AG20443 (cell line): Measurements from ENCODE around the gene VAPB.

Experiments used
- DNase-seq: peaks from one replicate; pipeline ENCODE4 v3.0.0; 2012; ENCODE audit warnings: low spot score, mixed read lengths

VAPB gene

GRCh38 chr20:58463256-58463655 is 74.2 kb downstream of the VAPB start:
- DNase-seq: no peak

GRCh38 chr20:58464838-58465237 is 75.8 kb downstream of the VAPB start:
- no peak for DNase-seq

- no peak for DNase-seq
These were observed 77.2 kb downstream of the VAPB start for GRCh38 chr20:58466095-58466708.

GRCh38 chr20:58466729-58467571 is 77.9 kb downstream of the VAPB start:
- no peak for DNase-seq

GRCh38 chr20:58467572-58468527 is 78.8 kb downstream of the VAPB start:
- DNase-seq: no peak

- no peak for DNase-seq
These were observed 80.6 kb downstream of the VAPB start for GRCh38 chr20:58469616-58470015.

GRCh38 chr20:58470336-58471192 is 81.5 kb downstream of the VAPB start:
- DNase-seq: no peak

GRCh38 chr20:58471193-58472164 is 82.5 kb downstream of the VAPB start:
- no peak for DNase-seq

GRCh38 chr20:58472273-58473018 is 83.4 kb downstream of the VAPB start:
- DNase-seq: no peak

- DNase-seq: no peak
These were observed 84.7 kb downstream of the VAPB start for GRCh38 chr20:58473453-58474425.

GRCh38 chr20:58475466-58475865 is 86.4 kb downstream of the VAPB start:
- no peak for DNase-seq

GRCh38 chr20:58478141-58478805 is 89.2 kb downstream of the VAPB start:
- no peak for DNase-seq

- DNase-seq: no peak
These were observed 90.9 kb downstream of the VAPB start for GRCh38 chr20:58479726-58480440.

- DNase-seq: no peak
These were observed 91.7 kb downstream of the VAPB start for GRCh38 chr20:58480551-58481336.

GRCh38 chr20:58481481-58482021 is 92.5 kb downstream of the VAPB start:
- peak; percentile 95 for DNase-seq

GRCh38 chr20:58482416-58482815 is 93.4 kb downstream of the VAPB start:
- DNase-seq: peak; percentile 32
